ENCODE measurements around the gene SUSD1. TPM values are rescaled to one million over a fixed set of nuclear protein-coding genes. Genes with fewer than 3 reads are reported as not detected.

Gene SUSD1
- total and polyA plus RNA-seq, 9 of the 15 experiments (the other 6 are each of a cell fraction or from before 2014, with no cell fraction given): 10.9 to 44.4 (median 36.1) TPM

DNA sequence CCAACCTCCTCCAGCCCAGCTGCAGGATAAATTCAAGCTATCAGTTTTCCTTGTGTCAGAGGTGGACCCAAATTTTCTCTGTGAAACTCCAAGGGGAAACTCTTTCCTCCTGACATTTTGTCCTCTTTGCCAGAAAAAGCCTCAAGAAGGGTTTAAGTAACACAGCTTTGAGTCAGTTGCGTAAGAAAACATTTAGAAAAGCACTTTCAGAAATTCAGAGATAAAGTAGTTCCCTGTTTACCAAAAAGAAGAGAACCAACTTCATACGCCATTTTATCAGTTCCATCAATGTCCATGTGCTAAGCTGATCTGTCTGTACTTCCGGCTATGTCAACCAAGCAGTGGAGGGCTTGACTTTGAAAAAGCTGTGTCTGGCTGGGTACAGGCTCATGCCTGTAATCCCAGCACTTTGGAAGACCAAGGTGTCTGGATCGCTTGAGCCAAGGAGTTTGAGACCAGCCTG is 19.9 kb upstream of the SUSD1 start (continued):
- TF ChIP-seq, protein P1, sequence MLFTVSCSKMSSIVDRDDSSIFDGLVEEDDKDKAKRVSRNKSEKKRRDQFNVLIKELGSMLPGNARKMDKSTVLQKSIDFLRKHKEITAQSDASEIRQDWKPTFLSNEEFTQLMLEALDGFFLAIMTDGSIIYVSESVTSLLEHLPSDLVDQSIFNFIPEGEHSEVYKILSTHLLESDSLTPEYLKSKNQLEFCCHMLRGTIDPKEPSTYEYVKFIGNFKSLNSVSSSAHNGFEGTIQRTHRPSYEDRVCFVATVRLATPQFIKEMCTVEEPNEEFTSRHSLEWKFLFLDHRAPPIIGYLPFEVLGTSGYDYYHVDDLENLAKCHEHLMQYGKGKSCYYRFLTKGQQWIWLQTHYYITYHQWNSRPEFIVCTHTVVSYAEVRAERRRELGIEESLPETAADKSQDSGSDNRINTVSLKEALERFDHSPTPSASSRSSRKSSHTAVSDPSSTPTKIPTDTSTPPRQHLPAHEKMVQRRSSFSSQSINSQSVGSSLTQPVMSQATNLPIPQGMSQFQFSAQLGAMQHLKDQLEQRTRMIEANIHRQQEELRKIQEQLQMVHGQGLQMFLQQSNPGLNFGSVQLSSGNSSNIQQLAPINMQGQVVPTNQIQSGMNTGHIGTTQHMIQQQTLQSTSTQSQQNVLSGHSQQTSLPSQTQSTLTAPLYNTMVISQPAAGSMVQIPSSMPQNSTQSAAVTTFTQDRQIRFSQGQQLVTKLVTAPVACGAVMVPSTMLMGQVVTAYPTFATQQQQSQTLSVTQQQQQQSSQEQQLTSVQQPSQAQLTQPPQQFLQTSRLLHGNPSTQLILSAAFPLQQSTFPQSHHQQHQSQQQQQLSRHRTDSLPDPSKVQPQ (CRISPR knock-in tag; IDR thresholded peaks at IDR 0.05; ENCODE audit: borderline replicate concordance): no peak
- TF ChIP-seq EGR1 (conservative IDR thresholded peaks at IDR 0.05): no peak
- no peak for TF ChIP-seq SAFB2 (IDR thresholded peaks at IDR 0.05; ENCODE audit: borderline replicate concordance, low read depth, low read length, severe bottlenecking)
- TF ChIP-seq, protein P2, sequence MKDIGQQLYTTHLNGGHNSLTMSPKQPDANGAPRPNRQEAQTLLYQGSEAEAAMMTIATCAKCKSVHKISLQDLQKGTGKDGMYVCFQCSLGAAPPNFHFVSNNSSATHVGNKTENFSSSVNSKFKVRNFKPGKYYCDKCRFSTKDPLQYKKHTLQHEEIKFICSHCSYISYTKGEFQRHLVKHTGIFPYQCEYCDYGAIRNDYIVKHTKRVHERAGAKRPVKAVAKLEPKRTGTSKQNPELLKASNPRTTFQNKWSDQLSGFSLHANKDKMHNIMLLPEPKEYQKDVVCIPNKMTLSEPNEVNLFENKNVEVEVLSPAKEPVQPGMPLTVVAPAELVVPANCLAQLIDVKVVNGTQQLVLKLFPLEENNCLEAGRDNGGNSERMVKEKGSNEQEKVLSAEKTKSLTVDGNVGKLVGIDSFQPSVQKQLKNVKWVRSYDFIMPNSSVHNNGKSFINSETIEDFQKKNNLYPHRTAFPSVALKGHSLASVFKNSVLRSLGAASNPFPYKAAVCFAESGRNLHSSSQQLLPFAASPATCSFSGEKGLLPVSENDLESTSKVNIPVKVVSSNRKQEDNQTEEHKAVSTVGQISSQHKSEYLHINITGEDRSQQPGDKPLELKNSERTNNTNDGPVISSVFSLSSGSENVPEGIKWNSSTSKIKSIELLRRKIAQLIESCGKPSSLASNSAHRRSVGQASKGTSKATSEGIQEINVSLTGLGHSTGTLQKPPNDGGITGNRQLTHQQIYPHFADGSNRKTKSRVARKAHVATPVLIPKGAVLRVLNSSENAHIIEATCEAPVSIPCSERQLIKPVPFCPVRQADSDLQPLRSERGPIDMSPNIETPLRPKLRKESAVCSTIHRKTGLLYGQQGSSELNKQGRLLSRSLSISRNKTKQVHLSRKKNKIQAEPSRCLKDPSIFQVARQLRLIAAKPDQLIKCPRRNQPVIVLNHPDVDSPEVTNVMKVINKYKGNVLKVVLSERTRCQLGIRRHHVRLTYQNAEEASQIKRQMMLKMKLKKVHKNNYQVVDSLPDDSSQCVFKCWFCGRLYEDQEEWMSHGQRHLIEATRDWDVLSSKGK (CRISPR knock-in tag; IDR thresholded peaks at IDR 0.05): no peak
- peak in 1 of 2 experiments; percentile 34; a peak in 1 of 4 replicates for TF ChIP-seq MAZ (CRISPR knock-in tag; conservative IDR thresholded peaks at IDR 0.05 in 1 of 2, IDR thresholded peaks at IDR 0.05 in 1 of 2)
- no peak for TF ChIP-seq ELF4 (CRISPR knock-in tag; IDR thresholded peaks at IDR 0.05)
- TF ChIP-seq STAG1 (CRISPR knock-in tag; IDR thresholded peaks at IDR 0.05; ENCODE audit: borderline replicate concordance): no peak
- TF ChIP-seq, protein P3, sequence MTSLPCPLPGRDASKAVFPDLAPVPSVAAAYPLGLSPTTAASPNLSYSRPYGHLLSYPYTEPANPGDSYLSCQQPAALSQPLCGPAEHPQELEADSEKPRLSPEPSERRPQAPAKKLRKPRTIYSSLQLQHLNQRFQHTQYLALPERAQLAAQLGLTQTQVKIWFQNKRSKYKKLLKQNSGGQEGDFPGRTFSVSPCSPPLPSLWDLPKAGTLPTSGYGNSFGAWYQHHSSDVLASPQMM (CRISPR knock-in tag; IDR thresholded peaks at IDR 0.05): no peak
- no peak for TF ChIP-seq NCOA6 (IDR thresholded peaks at IDR 0.05)
- TF ChIP-seq, protein P4, sequence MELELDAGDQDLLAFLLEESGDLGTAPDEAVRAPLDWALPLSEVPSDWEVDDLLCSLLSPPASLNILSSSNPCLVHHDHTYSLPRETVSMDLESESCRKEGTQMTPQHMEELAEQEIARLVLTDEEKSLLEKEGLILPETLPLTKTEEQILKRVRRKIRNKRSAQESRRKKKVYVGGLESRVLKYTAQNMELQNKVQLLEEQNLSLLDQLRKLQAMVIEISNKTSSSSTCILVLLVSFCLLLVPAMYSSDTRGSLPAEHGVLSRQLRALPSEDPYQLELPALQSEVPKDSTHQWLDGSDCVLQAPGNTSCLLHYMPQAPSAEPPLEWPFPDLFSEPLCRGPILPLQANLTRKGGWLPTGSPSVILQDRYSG (tag; conservative IDR thresholded peaks at IDR 0.05; ENCODE audit: low read depth): peak; percentile 89
- no peak for TF ChIP-seq CBX5 (IDR thresholded peaks at IDR 0.05; ENCODE audit: borderline replicate concordance, low read depth)
- TF ChIP-seq DNMT1 (IDR thresholded peaks at IDR 0.05): no peak
- no peak for TF ChIP-seq FOXK1 (CRISPR knock-in tag; IDR thresholded peaks at IDR 0.05; ENCODE audit: borderline replicate concordance)
- TF ChIP-seq EP300 (IDR thresholded peaks at IDR 0.05; ENCODE audit: low read length): no peak
- TF ChIP-seq DIDO1 (tag; IDR thresholded peaks at IDR 0.05; ENCODE audit: low read depth): 0 out of 2 replicates have a peak, but pooled peaks have one; percentile 38
- no peak for TF ChIP-seq ZNF408 (CRISPR knock-in tag; IDR thresholded peaks at IDR 0.05; ENCODE audit: low read depth)
- no peak for TF ChIP-seq NELFE (IDR thresholded peaks at IDR 0.05; ENCODE audit: insufficient read depth, insufficient read length)
- no peak for TF ChIP-seq KDM4B (IDR thresholded peaks at IDR 0.05; ENCODE audit: borderline replicate concordance in 2 of 2, low read depth in 1 of 2)
- TF ChIP-seq SAFB (IDR thresholded peaks at IDR 0.05; ENCODE audit: borderline replicate concordance, low read depth, low read length): no peak
- TF ChIP-seq PRMT5 (CRISPR knock-in tag; IDR thresholded peaks at IDR 0.05): no peak
- TF ChIP-seq ZNF551 (CRISPR knock-in tag; IDR thresholded peaks at IDR 0.05): no peak
- TF ChIP-seq MED1 (CRISPR knock-in tag; IDR thresholded peaks at IDR 0.05; ENCODE audit: borderline replicate concordance): no peak

Data from K562 (cell line).